Loucy (cell line): Measurements from ENCODE around the gene EPB41L5.

Experiments used
- EZH2phosphoT487 ChIP-seq: fragments of 200-600 bp; IDR thresholded peaks from 2 replicates; pipeline ENCODE4 v1.6.1; 2018; ENCODE audit warnings: antibody characterized with exemption, mild to moderate bottlenecking, moderate library complexity, borderline replicate concordance
- TF ChIP-seq, protein P1 (sequence below): fragments of 200-600 bp; sonication (generic); conservative IDR thresholded peaks from 2 replicates; pipeline ENCODE4 v1.5.1; 2014; ENCODE audit warnings: mild to moderate bottlenecking, antibody characterized with exemption, low read length

- TF ChIP-seq, protein P1, sequence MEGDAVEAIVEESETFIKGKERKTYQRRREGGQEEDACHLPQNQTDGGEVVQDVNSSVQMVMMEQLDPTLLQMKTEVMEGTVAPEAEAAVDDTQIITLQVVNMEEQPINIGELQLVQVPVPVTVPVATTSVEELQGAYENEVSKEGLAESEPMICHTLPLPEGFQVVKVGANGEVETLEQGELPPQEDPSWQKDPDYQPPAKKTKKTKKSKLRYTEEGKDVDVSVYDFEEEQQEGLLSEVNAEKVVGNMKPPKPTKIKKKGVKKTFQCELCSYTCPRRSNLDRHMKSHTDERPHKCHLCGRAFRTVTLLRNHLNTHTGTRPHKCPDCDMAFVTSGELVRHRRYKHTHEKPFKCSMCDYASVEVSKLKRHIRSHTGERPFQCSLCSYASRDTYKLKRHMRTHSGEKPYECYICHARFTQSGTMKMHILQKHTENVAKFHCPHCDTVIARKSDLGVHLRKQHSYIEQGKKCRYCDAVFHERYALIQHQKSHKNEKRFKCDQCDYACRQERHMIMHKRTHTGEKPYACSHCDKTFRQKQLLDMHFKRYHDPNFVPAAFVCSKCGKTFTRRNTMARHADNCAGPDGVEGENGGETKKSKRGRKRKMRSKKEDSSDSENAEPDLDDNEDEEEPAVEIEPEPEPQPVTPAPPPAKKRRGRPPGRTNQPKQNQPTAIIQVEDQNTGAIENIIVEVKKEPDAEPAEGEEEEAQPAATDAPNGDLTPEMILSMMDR: no peak
- TF ChIP-seq EZH2phosphoT487: no peak
Measured at GRCh38 chr2:120007851-120008250, 5.0 kb upstream of the EPB41L5 start.
